Loucy (cell line): ENCODE data around the gene MYL10.

ENCODE experiments used
- H2AFZ ChIP-seq: fragments of 200-600 bp; sonication (generic); 2 replicates; pipeline ENCODE4 v1.6.0; 2016; ENCODE audit warnings: antibody characterized with exemption, mild to moderate bottlenecking, low read length, moderate library complexity
- H3F3A ChIP-seq: fragments of 200-600 bp; 2 replicates; pipeline ENCODE4 v1.6.0; 2016; ENCODE audit warnings: antibody characterized with exemption, low read depth, mild to moderate bottlenecking
- H3K27me3 ChIP-seq: fragments of 200-600 bp; sonication (generic); 2 replicates; pipeline ENCODE4 v1.6.1; 2014; ENCODE audit warnings: low read length, mild to moderate bottlenecking; ENCODE audit not compliant: insufficient read depth, poor library complexity, severe bottlenecking
- H3K36me3 ChIP-seq: fragments of 200-600 bp; sonication (generic); 2 replicates; pipeline ENCODE4 v1.6.1; 2016; ENCODE audit warnings: low read length; ENCODE audit not compliant: insufficient read depth
- H3K4me1 ChIP-seq: fragments of 200-600 bp; sonication (generic); 2 replicates; pipeline ENCODE4 v1.5.1; 2014; ENCODE audit warnings: low read length, mild to moderate bottlenecking; ENCODE audit not compliant: insufficient read depth, poor library complexity, severe bottlenecking
- H3K4me2 ChIP-seq: fragments of 200-600 bp; sonication (generic); 2 replicates; pipeline ENCODE4 v1.6.0; 2014; ENCODE audit warnings: antibody characterized with exemption, low read length, low read depth, mild to moderate bottlenecking; ENCODE audit not compliant: poor library complexity, severe bottlenecking
- H3K4me3 ChIP-seq: fragments of 200-600 bp; sonication (generic); 2 replicates; pipeline ENCODE4 v1.5.1; 2014; ENCODE audit warnings: low read length, mild to moderate bottlenecking, mixed read lengths; ENCODE audit not compliant: poor library complexity, severe bottlenecking
- H3K79me2 ChIP-seq: fragments of 200-600 bp; sonication (generic); 2 replicates; pipeline ENCODE4 v1.6.1; 2014; ENCODE audit warnings: low read length; ENCODE audit not compliant: insufficient read depth
- H3K9ac ChIP-seq: fragments of 200-600 bp; sonication (generic); 2 replicates; pipeline ENCODE4 v1.6.0; 2014; ENCODE audit warnings: mild to moderate bottlenecking, low read depth, low read length, moderate library complexity; ENCODE audit not compliant: poor library complexity, severe bottlenecking
- H3K9me2 ChIP-seq: fragments of 200-600 bp; sonication (generic); replicated peaks from 2 replicates; pipeline ENCODE4 v1.6.1; 2016; ENCODE audit warnings: low read depth, low read length, mixed read lengths
- H3K9me3 ChIP-seq: fragments of 200-600 bp; sonication (generic); 2 replicates; pipeline ENCODE4 v1.6.1; 2014; ENCODE audit warnings: mild to moderate bottlenecking, antibody characterized with exemption, low read length, low read depth; ENCODE audit not compliant: insufficient read depth
- H4K20me1 ChIP-seq: fragments of 200-600 bp; sonication (generic); 2 replicates; pipeline ENCODE4 v1.6.0; 2014; ENCODE audit warnings: antibody characterized with exemption, low read length, mild to moderate bottlenecking; ENCODE audit not compliant: insufficient read depth, poor library complexity, severe bottlenecking
- EZH2phosphoT487 ChIP-seq: fragments of 200-600 bp; IDR thresholded peaks from 2 replicates; pipeline ENCODE4 v1.6.1; 2018; ENCODE audit warnings: antibody characterized with exemption, mild to moderate bottlenecking, moderate library complexity, borderline replicate concordance
- TF ChIP-seq, protein P1 (sequence below): fragments of 200-600 bp; sonication (generic); conservative IDR thresholded peaks from 2 replicates; pipeline ENCODE4 v1.5.1; 2014; ENCODE audit warnings: mild to moderate bottlenecking, antibody characterized with exemption, low read length

MYL10 gene

DNA sequence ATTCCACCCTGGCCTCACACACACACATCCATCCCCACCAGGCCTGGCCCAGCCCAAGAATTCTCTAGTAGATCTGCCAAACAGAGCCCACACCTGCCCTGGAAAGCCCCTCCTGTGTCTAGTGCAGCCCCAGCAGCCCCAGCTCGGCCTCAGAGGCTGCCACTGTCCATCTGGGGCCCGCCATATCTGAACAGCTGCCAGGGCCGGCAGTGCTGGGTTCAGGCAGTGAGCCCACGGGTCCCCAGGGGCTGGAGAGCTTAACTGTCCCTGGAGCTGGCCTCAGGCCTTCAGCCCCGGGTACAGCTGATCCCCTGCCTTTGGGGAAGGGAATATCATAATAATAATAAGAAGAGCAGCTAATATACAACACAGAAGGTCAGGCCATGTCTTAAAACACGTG lies 574 bp downstream of the MYL10 start:
- no peak overlapping the region for H3K9ac ChIP-seq
- no peaks in the 10 kb centered on the region for H3K36me3 ChIP-seq
- H3K9me3 ChIP-seq = no peaks in the 10 kb centered on the region
- no peak overlapping the region for H3K4me2 ChIP-seq
- H3F3A ChIP-seq = no peaks in the 10 kb centered on the region
- no peak overlapping the region for H3K4me3 ChIP-seq
- TF ChIP-seq, protein P1, sequence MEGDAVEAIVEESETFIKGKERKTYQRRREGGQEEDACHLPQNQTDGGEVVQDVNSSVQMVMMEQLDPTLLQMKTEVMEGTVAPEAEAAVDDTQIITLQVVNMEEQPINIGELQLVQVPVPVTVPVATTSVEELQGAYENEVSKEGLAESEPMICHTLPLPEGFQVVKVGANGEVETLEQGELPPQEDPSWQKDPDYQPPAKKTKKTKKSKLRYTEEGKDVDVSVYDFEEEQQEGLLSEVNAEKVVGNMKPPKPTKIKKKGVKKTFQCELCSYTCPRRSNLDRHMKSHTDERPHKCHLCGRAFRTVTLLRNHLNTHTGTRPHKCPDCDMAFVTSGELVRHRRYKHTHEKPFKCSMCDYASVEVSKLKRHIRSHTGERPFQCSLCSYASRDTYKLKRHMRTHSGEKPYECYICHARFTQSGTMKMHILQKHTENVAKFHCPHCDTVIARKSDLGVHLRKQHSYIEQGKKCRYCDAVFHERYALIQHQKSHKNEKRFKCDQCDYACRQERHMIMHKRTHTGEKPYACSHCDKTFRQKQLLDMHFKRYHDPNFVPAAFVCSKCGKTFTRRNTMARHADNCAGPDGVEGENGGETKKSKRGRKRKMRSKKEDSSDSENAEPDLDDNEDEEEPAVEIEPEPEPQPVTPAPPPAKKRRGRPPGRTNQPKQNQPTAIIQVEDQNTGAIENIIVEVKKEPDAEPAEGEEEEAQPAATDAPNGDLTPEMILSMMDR = no peak
- no peak for TF ChIP-seq EZH2phosphoT487
- no peaks in the 10 kb centered on the region for H4K20me1 ChIP-seq
- no peaks in the 10 kb centered on the region for H3K9me2 ChIP-seq
- peaks cover 6% of the 10 kb centered on the region for H3K4me1 ChIP-seq
- H3K79me2 ChIP-seq = no peaks in the 10 kb centered on the region
- H2AFZ ChIP-seq = no peak overlapping the region
- H3K27me3 ChIP-seq = no peaks in the 10 kb centered on the region

DNA sequence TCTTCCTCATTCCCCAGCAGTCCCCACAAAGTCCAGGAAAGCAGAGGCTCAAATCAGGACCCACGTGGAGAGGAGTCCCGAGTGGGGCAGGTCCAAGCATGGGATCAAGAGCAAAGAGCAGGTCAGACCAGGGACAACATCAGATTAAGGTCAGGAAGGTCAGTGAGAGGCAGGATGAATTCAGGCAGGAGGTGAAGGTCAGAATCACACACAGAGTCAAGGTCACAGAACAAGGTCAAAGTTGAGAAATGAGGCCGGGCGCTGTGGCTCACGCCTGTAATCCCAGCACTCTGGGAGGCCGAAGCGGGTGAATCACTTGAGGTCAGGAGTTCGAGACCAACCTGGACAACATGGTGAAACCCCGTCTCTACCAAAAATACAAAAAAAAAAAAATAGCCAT lies 2.3 kb downstream of the MYL10 start:
- TF ChIP-seq, protein P1 = no peak
- TF ChIP-seq EZH2phosphoT487 = no peak
- Histone ChIP-seq H3K4me2 (no peak overlapping the region), H3K4me1 (peaks cover 5% of the 10 kb centered on the region), H3K27me3 (no peaks in the 10 kb centered on the region), H2AFZ (no peak overlapping the region), H3K79me2 (no peaks in the 10 kb centered on the region), H3F3A (no peaks in the 10 kb centered on the region), H3K9ac (no peak overlapping the region), H3K9me2 (no peaks in the 10 kb centered on the region), H3K36me3 (no peaks in the 10 kb centered on the region), H3K4me3 (no peak overlapping the region), H4K20me1 (no peaks in the 10 kb centered on the region), H3K9me3 (no peaks in the 10 kb centered on the region)

DNA sequence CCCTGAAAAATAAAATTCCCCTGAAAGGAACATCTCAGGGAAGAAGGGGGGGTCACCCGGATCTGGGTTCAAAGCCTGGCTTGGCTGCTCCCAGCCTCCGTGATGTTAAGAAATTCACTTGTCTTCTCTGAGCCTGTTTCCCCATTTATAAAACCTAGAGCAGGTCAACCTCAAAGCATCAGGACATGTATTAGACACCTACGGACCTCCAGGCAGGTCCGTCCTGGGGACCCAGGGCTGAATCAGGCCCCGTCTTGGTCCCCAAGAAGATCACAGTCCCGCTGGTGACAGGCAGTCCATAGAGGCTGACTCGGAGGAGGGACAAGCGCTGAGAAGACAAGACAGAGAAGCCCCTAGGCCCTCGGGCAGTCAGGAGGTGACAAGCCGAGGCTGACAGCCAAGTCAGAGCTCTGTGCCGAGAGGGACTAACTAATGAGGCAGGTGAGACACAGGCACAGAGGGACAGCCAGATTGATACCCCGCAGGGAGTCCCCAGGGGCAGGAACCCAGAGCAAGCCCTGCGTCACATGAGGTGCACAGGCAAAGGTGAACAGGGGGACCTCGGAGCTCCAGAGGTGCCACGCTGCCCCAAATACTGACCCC lies 2.9 kb downstream of the MYL10 start:
- H3K4me3 ChIP-seq = no peak overlapping the region
- no peaks in the 10 kb centered on the region for H3K27me3 ChIP-seq
- H3K9ac ChIP-seq = no peak overlapping the region
- TF ChIP-seq, protein P1 = no peak
- TF ChIP-seq EZH2phosphoT487 = no peak
- H3K9me2 ChIP-seq = no peaks in the 10 kb centered on the region
- H3K36me3 ChIP-seq = no peaks in the 10 kb centered on the region
- H3F3A ChIP-seq = no peaks in the 10 kb centered on the region
- H3K4me1 ChIP-seq = peaks cover 5% of the 10 kb centered on the region
- no peaks in the 10 kb centered on the region for H3K79me2 ChIP-seq
- no peak overlapping the region for H2AFZ ChIP-seq
- no peaks in the 10 kb centered on the region for H3K9me3 ChIP-seq
- no peak overlapping the region for H3K4me2 ChIP-seq
- H4K20me1 ChIP-seq = no peaks in the 10 kb centered on the region
